Body of pancreas (tissue), 4 donors: Measurements from ENCODE around the gene TACC3. TPM values are rescaled to one million over a fixed set of nuclear protein-coding genes. Genes with fewer than 3 reads are reported as not detected.

Experiments
- ATAC-seq: fragments of 150-250 bp; one replicate; pipeline ENCODE4 v1.9.1; 2016
- DNase-seq, 4 donors: peaks; one replicate each; pipeline ENCODE4 v3.0.0-alpha.2; 2019
- H3K27ac ChIP-seq, 4 donors: fragments of 200-600 bp; sonication (generic); 1 replicate in 3 of 4; 2 replicates in 1 of 4; pipeline versions ENCODE4 v1.5.1 to v1.6.1; 2016 to 2019; ENCODE audit warnings: mild to moderate bottlenecking in 1 of 4, mixed read lengths in 1 of 4, moderate library complexity in 1 of 4
- H3K27me3 ChIP-seq, 2 donors: fragments of 200-600 bp; sonication (generic); one replicate each; pipeline ENCODE4 v1.6.0; 2016; ENCODE audit warnings: mild to moderate bottlenecking in 1 of 2
- H3K36me3 ChIP-seq, 2 donors: fragments of 200-600 bp; sonication (generic); replicated peaks in 1 of 2; 2 replicates each; pipeline ENCODE4 v1.5.1; 2016; ENCODE audit warnings: low read depth in 2 of 2; ENCODE audit not compliant: insufficient read depth in 1 of 2
- H3K4me1 ChIP-seq: fragments of 200-600 bp; sonication (generic); one replicate; pipeline ENCODE4 v1.6.0; 2016
- H3K4me3 ChIP-seq, 2 donors: fragments of 200-600 bp; sonication (generic); 1 replicate in 1 of 2; 2 replicates in 1 of 2; pipeline ENCODE4 v1.5.1; 2016 to 2019
- H3K9me3 ChIP-seq, 3 donors: fragments of 200-600 bp; sonication (generic); 1 replicate in 2 of 3; 2 replicates in 1 of 3; pipeline ENCODE4 v1.5.1; 2016
- CTCF ChIP-seq, 7 experiments: fragments of 450-650 bp in 4 of 7; fragments of 200-600 bp in 3 of 7; sonication (generic) in 3 of 7; IDR thresholded peaks; one replicate each; pipeline ENCODE4 v1.5.1; 2016 to 2019; ENCODE audit warnings: antibody characterized with exemption in 7 of 7
- POLR2A ChIP-seq, 3 donors: fragments of 450-650 bp; IDR thresholded peaks; one replicate each; pipeline ENCODE4 v1.6.1; 2016; ENCODE audit warnings: antibody characterized with exemption in 3 of 3, mild to moderate bottlenecking in 2 of 3
- WGBS, 2 donors: methylation state at CpG; one replicate each; pipeline ENCODE4 v1.1.5; 2017; 5-methylcytosine and 5-hydroxymethylcytosine counted together
- intact Hi-C: fragments of 100-400 bp; cut with DNase I; formaldehyde crosslinking; loops from one replicate; pipeline ENCODE4 v1.15.1; 2023
- total RNA-seq, 2 donors: library from RNA; depleted of rRNA; stranded (reverse); fragments of >200 nt; gene quantifications; one replicate each; pipeline ENCODE4 v1.1.0, GENCODE V29; 2016

The TACC3 gene
- total RNA-seq, 2 donors from 2014 or later = 5.7 to 8.9 TPM

- intact Hi-C loops = loop anchor here (5.0 kb wide), 1 partner anchor 33 kb away; no protein-coding TSS in a partner anchor
- no peak for TF ChIP-seq POLR2A (IDR thresholded peaks at IDR 0.05)
- TF ChIP-seq CTCF (IDR thresholded peaks at IDR 0.05) = no peak
- no peaks in the 10 kb centered on the region for H3K27me3 ChIP-seq
- H3K36me3 ChIP-seq = no peaks in the 10 kb centered on the region
- no peak overlapping the region for H3K27ac ChIP-seq
- peaks cover 43% of the 10 kb centered on the region for H3K4me1 ChIP-seq
- no peak overlapping the region for H3K4me3 ChIP-seq
- no peak for ATAC-seq
- no peaks in the 10 kb centered on the region for H3K9me3 ChIP-seq
- 94 to 100% methylated on average over 2 to 10 of the region's 10 CpGs for WGBS, 2 donors
- DNase-seq = no peak
These were observed 4.2 kb downstream of the TACC3 start for GRCh38 chr4:1725521-1725920.

GRCh38 chr4:1726146-1726934 is 5.0 kb downstream of the TACC3 start:
- Histone ChIP-seq H3K4me1 (peaks cover 43% of the 10 kb centered on the region), H3K4me3 (no peak overlapping the region), H3K27ac (peak overlapping the region in 3 of 4 donors; percentile 14 to 73 (median 67)), H3K36me3 (no peaks in the 10 kb centered on the region), H3K27me3 (no peaks in the 10 kb centered on the region), H3K9me3 (no peaks in the 10 kb centered on the region)
- TF ChIP-seq CTCF (IDR thresholded peaks at IDR 0.05) (peak; percentile 91 to 99 (median 95)), POLR2A (IDR thresholded peaks at IDR 0.05) (no peak)
- intact Hi-C loops = loop anchor here (5.0 kb wide), 1 partner anchor 34 kb away; no protein-coding TSS in a partner anchor
- WGBS, 2 donors = 47 to 64% methylated on average over 11 to 17 of the region's 17 CpGs
- peak; percentile 68 for ATAC-seq
- DNase-seq = peak; percentile 91 to 97 (median 94)

GRCh38 chr4:1727117-1728031 is 6.1 kb downstream of the TACC3 start:
- H3K4me3 ChIP-seq = no peak overlapping the region
- peak; percentile 46 for ATAC-seq

More at GRCh38 chr4:1727117-1728031, 6.1 kb downstream of the TACC3 start:
- peaks cover 34% of the 10 kb centered on the region for H3K4me1 ChIP-seq
- intact Hi-C loops = loop anchor here (5.0 kb wide), 1 partner anchor 35 kb away; no protein-coding TSS in a partner anchor
- TF ChIP-seq CTCF (IDR thresholded peaks at IDR 0.05) = no peak
- no peak for TF ChIP-seq POLR2A (IDR thresholded peaks at IDR 0.05)
- 56 to 58% methylated on average over 17 to 18 of the region's 18 CpGs for WGBS, 2 donors
- DNase-seq = peak in 3 of 4 donors; percentile 48 to 80 (median 69)
- no peaks in the 10 kb centered on the region for H3K36me3 ChIP-seq
- H3K27me3 ChIP-seq = no peaks in the 10 kb centered on the region
- peak overlapping the region in 3 of 4 donors; percentile 62 to 73 (median 67) for H3K27ac ChIP-seq
- H3K9me3 ChIP-seq = no peaks in the 10 kb centered on the region
